Measurements from ENCODE around the gene BNIP1. TPM values are rescaled to one million over a fixed set of nuclear protein-coding genes. Genes with fewer than 3 reads are reported as not detected.

The BNIP1 gene
- total and polyA plus RNA-seq, 9 donors: 10.8 to 15.2 (median 12.5) TPM

DNA sequence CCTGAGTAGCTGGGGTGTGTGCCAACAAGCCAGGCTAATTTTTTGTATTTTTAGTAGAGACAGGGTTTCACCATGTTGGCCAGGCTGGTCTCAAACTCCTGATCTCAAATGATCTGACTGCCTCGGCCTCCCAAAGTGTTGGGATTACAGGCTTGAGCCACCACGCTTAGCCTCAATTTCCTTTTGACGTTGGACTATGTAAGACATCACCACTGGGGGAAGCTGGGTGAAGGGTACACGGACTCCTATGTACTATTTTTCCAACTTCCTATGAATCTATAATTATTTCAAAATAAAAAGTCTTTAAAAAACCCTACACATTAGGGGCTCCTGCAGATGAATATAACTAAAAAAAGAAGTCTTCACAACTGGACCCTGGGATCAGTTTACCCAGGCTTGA is 46.7 kb downstream of the BNIP1 start:
- no peaks in the 10 kb centered on the region for H3K36me3 ChIP-seq (ENCODE audit: control insufficient read depth, insufficient read depth, low read length)
- no CpG with 5 or more reads among the region's 4 CpGs for WGBS (ENCODE audit: insufficient coverage)
- H3K4me1 ChIP-seq (ENCODE audit: control insufficient read depth, insufficient read depth, low read length): no peaks in the 10 kb centered on the region
- no peak overlapping the region for H3K27ac ChIP-seq (ENCODE audit: low read length)
- DNase-seq: no peak
- H3K27me3 ChIP-seq (ENCODE audit: control insufficient read depth, insufficient read depth, low read length): peaks cover 7% of the 10 kb centered on the region
- H3K4me3 ChIP-seq (ENCODE audit: low read length): no peak overlapping the region
- H3K9me3 ChIP-seq (replicated peaks; ENCODE audit: control insufficient read depth, low read depth, low read length): no peaks in the 10 kb centered on the region

DNA sequence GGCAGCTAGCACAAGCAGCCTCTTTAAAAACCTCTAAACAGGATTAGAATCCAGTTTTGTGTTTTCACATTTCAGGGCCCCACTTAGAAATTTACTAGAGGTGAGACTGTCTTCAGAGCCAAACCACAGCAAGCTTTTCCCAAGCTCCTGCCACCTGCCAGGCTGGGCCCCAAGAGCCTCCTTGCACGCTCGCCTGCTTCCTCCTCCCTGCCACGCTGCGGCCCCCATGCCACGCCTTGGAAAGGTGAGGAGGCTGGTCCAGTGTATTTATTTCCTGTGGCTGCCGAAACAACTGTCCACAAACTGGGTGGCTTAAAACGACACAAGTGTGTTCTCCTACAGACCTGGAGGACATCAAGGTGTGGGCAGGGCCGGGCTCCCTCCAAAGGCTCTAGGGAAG is 47.2 kb downstream of the BNIP1 start:
- Histone ChIP-seq H3K36me3 (ENCODE audit: control insufficient read depth, insufficient read depth, low read length) (no peaks in the 10 kb centered on the region), H3K9me3 (replicated peaks; ENCODE audit: control insufficient read depth, low read depth, low read length) (no peaks in the 10 kb centered on the region), H3K27ac (ENCODE audit: low read length) (no peak overlapping the region), H3K27me3 (ENCODE audit: control insufficient read depth, insufficient read depth, low read length) (peaks cover 7% of the 10 kb centered on the region), H3K4me1 (ENCODE audit: control insufficient read depth, insufficient read depth, low read length) (no peaks in the 10 kb centered on the region), H3K4me3 (ENCODE audit: low read length) (no peak overlapping the region)
- WGBS (ENCODE audit: insufficient coverage): 81% methylated on average over 7 of the region's 8 CpGs
- DNase-seq: no peak

DNA sequence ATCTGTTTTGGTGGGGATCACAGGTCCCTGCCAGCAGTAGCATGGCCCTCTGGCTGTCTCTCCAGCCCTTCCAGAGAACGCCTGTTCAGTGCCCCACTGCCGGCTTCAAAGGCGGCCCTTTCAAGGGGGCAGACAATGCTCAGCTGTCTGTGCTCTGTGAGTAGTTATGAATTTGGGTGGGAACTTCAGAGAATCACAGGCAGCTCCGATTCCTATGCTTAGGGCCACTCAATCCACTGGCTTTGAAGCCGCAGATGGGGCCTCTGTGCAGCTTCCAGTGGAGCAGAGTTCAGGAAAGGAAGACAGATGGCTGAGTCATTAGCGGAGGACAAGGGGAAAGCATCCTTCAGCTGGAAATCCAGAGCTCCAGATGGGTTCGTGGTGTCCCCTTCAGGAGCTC is 48.2 kb downstream of the BNIP1 start:
- H3K27me3 ChIP-seq (ENCODE audit: control insufficient read depth, insufficient read depth, low read length): peaks cover 8% of the 10 kb centered on the region
- DNase-seq: peak; percentile 5
- no peak overlapping the region for H3K4me3 ChIP-seq (ENCODE audit: low read length)
- H3K27ac ChIP-seq (ENCODE audit: low read length): no peak overlapping the region
- H3K4me1 ChIP-seq (ENCODE audit: control insufficient read depth, insufficient read depth, low read length): no peaks in the 10 kb centered on the region
- no peaks in the 10 kb centered on the region for H3K9me3 ChIP-seq (replicated peaks; ENCODE audit: control insufficient read depth, low read depth, low read length)
- no peaks in the 10 kb centered on the region for H3K36me3 ChIP-seq (ENCODE audit: control insufficient read depth, insufficient read depth, low read length)
- WGBS (ENCODE audit: insufficient coverage): 35% methylated on average over 7 of the region's 7 CpGs

DNA sequence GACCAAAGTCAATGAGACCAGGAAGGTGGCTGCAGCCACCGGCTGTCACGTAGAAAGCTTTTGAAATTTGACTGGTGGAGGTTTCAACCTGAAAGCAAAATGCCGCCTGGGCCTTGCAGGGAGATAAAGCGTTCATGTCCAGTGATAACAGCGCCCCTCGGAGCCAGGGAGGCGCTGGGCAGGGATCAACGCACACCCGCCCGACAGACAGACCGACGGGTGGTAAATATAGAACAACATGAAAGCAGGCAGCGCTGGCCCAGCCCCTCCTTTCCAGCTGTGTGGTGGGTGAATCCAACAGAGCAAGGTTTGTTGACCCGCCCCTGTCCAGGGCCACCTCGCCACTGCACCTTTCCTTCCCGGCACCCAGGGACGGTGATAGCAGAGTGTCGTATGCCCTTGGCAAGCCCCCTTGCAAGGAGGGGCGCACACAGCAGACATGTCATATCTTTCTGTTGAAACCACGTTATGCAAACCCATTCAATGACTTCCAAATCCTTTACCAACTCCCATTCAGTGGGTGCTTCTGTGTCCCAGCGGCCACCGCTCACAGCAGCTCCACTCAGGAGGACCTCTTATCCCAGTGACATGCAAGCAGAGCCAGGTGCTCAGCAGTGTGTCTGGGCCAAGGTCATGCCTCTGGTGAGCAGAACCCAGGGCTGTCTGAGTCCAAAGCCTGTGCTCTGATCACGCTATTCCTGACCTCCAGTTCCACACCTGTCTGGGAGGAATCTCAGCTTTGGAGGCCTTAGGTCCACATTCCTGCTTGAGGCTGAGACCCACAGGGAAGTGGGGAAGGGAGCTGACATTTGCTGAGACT is 52.0 kb downstream of the BNIP1 start:
- Histone ChIP-seq H3K27ac (ENCODE audit: low read length) (no peak overlapping the region), H3K4me3 (ENCODE audit: low read length) (no peak overlapping the region), H3K36me3 (ENCODE audit: control insufficient read depth, insufficient read depth, low read length) (no peaks in the 10 kb centered on the region), H3K4me1 (ENCODE audit: control insufficient read depth, insufficient read depth, low read length) (no peaks in the 10 kb centered on the region), H3K27me3 (ENCODE audit: control insufficient read depth, insufficient read depth, low read length) (peaks cover 19% of the 10 kb centered on the region), H3K9me3 (replicated peaks; ENCODE audit: control insufficient read depth, low read depth, low read length) (peaks cover 5% of the 10 kb centered on the region)
- WGBS (ENCODE audit: insufficient coverage): 70% methylated on average over 22 of the region's 23 CpGs
- no peak for DNase-seq

DNA sequence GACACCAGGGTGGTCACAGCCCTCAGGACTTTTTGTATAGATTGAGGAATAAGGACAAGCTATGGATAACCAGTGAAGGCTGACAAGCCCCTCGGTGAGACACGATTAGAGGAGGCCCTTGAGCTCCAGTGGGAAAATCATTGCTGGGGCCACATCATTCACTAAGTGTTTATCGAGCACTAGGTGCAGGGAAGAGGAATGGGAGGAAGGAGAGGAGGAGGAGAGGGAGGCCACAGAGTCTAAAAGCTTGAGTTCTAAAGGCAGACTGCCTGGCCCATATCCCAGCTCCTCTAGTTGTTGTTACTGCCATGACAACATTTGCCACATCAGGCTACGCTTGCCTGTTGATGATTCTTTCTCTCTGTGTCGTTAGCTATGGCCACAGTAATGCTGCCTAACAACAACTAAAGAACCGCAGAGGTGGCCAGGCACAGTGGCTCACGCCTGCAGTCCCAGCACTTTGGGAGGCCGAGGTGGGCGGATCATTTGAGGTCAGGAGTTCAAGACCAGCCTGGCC is 53.1 kb downstream of the BNIP1 start:
- peak; percentile 6 for DNase-seq
- Histone ChIP-seq H3K4me3 (ENCODE audit: low read length) (no peak overlapping the region), H3K9me3 (replicated peaks; ENCODE audit: control insufficient read depth, low read depth, low read length) (peaks cover 5% of the 10 kb centered on the region), H3K27ac (ENCODE audit: low read length) (no peak overlapping the region), H3K4me1 (ENCODE audit: control insufficient read depth, insufficient read depth, low read length) (no peaks in the 10 kb centered on the region), H3K36me3 (ENCODE audit: control insufficient read depth, insufficient read depth, low read length) (no peaks in the 10 kb centered on the region), H3K27me3 (ENCODE audit: control insufficient read depth, insufficient read depth, low read length) (peaks cover 27% of the 10 kb centered on the region)
- WGBS (ENCODE audit: insufficient coverage): 92% methylated on average over 4 of the region's 9 CpGs

DNA sequence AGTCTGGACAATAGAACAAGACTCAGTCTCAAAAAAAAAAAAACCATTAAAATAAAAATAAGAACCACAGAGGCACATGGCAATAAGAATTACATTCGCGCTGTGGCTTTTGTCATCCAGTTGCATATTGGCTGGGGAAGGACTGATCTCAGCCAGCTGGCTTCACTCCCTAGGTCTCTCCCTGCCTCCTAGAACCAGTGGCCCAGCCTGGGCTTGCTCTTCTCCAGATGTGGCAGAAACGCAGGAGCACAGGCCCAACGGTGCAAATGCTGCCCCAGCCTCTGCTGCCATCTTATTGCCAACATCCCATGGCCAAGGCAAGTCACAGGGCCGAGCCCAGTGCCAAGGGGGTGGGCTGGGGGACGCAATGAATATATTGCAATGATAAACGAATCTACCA is 53.7 kb downstream of the BNIP1 start:
- H3K4me1 ChIP-seq (ENCODE audit: control insufficient read depth, insufficient read depth, low read length): no peaks in the 10 kb centered on the region
- peaks cover 5% of the 10 kb centered on the region for H3K9me3 ChIP-seq (replicated peaks; ENCODE audit: control insufficient read depth, low read depth, low read length)
- H3K27ac ChIP-seq (ENCODE audit: low read length): no peak overlapping the region
- H3K27me3 ChIP-seq (ENCODE audit: control insufficient read depth, insufficient read depth, low read length): peaks cover 33% of the 10 kb centered on the region
- DNase-seq: peak; percentile 11
- no peaks in the 10 kb centered on the region for H3K36me3 ChIP-seq (ENCODE audit: control insufficient read depth, insufficient read depth, low read length)
- H3K4me3 ChIP-seq (ENCODE audit: low read length): no peak overlapping the region
- 18% methylated on average over 2 of the region's 7 CpGs for WGBS (ENCODE audit: insufficient coverage)

DNA sequence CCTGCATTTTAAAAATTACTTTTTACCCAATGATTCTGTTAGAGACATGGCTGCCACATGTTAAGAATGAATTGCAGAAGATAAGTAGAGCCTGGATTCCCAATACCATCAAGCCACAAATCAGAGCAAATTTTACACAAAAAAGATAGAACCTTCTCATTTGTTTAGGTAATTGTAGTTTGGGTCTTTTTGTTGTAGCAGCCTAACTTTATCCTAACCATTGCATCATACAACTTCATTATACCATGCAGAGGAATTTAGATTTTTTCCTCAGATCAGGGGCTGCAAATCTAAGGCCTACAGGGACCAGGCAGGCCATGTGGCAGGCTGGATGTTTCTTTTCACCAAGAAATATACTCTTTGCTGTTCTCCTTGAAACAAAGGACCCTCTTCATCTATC is 56.0 kb downstream of the BNIP1 start:
- peaks cover 5% of the 10 kb centered on the region for H3K9me3 ChIP-seq (replicated peaks; ENCODE audit: control insufficient read depth, low read depth, low read length)
- no peak overlapping the region for H3K4me3 ChIP-seq (ENCODE audit: low read length)
- peaks cover 34% of the 10 kb centered on the region for H3K27me3 ChIP-seq (ENCODE audit: control insufficient read depth, insufficient read depth, low read length)
- no peaks in the 10 kb centered on the region for H3K4me1 ChIP-seq (ENCODE audit: control insufficient read depth, insufficient read depth, low read length)
- no peak overlapping the region for H3K27ac ChIP-seq (ENCODE audit: low read length)
- no peak for DNase-seq
- H3K36me3 ChIP-seq (ENCODE audit: control insufficient read depth, insufficient read depth, low read length): no peaks in the 10 kb centered on the region

DNA sequence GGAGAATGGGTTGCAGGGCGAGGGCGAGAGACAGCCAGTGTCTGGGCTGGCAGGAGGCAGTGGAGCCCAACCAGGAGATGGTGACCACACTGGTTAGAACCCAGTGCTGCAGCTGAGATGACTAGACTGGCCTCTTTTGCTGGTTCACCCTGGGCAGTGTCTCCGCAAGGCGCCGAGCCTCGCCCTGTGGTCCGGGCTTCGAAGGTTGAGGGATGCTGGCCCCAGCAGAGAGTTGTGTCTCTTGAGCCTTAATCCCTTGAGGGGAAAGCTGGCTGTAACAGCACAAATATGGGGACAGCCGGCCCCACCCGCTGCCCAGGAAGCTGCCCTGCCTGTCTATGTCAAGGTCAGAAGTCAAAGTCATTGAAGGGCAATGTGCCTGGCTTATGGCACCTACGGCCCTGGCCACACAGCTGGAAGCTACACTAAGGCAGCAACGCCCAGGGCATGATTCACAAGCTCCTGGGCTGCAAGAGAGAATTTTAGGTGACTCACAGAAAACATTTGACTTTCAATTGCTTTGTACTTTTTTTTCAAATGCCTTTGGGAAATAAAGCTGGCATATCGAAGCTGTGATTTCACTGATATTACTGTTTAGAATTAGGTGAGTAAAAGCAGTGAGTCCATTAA is 57.4 kb downstream of the BNIP1 start:
- no peaks in the 10 kb centered on the region for H3K36me3 ChIP-seq (ENCODE audit: control insufficient read depth, insufficient read depth, low read length)
- no peak for DNase-seq
- H3K4me1 ChIP-seq (ENCODE audit: control insufficient read depth, insufficient read depth, low read length): no peaks in the 10 kb centered on the region
- no peak overlapping the region for H3K4me3 ChIP-seq (ENCODE audit: low read length)
- no peak overlapping the region for H3K27ac ChIP-seq (ENCODE audit: low read length)
- peaks cover 34% of the 10 kb centered on the region for H3K27me3 ChIP-seq (ENCODE audit: control insufficient read depth, insufficient read depth, low read length)
- WGBS (ENCODE audit: insufficient coverage): 76% methylated on average over 12 of the region's 13 CpGs
- H3K9me3 ChIP-seq (replicated peaks; ENCODE audit: control insufficient read depth, low read depth, low read length): peaks cover 5% of the 10 kb centered on the region

DNA sequence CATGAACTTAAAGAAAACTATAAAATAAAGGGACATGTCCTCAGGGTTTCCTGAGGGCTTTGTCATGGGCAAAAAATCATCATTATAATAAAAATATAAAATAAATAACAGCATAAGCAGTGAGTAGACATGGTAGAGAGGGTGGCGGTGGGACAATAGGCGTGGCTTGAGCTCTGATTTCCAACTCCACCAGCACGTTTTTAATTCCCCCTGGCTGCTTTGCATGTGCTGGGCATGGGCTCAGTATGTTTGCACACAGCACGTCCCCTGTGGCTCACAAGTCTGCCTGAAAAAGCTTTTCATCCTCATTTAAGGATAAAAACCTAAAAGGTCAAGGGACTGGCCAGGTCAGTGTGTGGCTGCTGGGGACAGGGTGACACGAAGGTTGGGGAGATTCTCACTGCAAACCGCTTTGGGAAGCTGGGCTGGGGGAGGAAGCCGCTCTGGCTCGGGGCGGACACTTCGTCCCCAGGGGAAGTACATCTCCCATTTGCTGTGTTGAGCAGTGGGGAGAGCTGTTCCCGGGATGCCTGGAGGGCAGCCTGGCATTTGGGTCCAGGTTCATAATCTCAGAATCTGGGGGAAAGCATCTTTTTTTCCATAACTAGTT is 58.0 kb downstream of the BNIP1 start:
- Histone ChIP-seq H3K27ac (ENCODE audit: low read length) (no peak overlapping the region), H3K9me3 (replicated peaks; ENCODE audit: control insufficient read depth, low read depth, low read length) (peaks cover 5% of the 10 kb centered on the region), H3K36me3 (ENCODE audit: control insufficient read depth, insufficient read depth, low read length) (no peaks in the 10 kb centered on the region), H3K27me3 (ENCODE audit: control insufficient read depth, insufficient read depth, low read length) (peaks cover 32% of the 10 kb centered on the region), H3K4me1 (ENCODE audit: control insufficient read depth, insufficient read depth, low read length) (no peaks in the 10 kb centered on the region), H3K4me3 (ENCODE audit: low read length) (no peak overlapping the region)
- 9% methylated on average over 6 of the region's 11 CpGs for WGBS (ENCODE audit: insufficient coverage)
- no peak for DNase-seq

DNA sequence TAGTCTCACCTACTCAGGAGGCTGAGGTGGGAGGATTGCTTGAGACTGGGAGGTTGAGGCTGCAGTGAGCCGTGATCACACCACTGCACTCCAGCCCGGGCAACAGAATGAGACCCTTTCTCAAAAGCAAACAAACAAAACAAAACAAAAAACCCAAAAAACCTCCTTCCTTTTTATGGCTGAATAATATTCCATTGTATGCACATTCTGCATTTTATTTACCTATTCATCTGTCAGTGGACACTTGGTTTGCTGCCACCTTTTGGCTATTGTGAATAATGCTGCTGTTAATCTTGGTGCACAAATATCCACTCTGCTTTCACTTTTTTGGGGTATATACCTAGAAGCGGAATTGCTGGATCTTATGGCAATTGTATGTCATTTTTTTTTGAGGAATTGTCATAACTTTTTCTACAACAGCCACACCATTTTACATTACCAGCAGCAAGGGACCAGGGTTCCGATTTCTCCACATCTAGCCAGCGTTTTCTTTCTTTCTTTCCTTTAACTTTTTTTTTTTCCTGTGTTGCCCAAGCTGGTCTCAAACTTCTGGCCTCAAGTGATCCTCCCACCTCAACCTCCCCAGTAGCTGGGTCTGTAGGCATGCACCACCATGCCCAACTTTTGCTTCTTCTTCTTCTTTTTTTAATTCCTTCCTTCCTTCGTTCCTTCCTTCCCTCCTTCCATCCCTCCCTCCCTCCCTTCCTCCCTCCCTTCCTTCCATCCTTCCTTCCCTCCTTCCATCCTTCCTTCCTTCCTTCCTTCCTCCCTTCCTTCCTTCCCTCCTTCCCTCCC is 60.1 kb downstream of the BNIP1 start:
- WGBS (ENCODE audit: insufficient coverage): 88% methylated on average over 3 of the region's 6 CpGs
- no peaks in the 10 kb centered on the region for H3K4me1 ChIP-seq (ENCODE audit: control insufficient read depth, insufficient read depth, low read length)
- H3K9me3 ChIP-seq (replicated peaks; ENCODE audit: control insufficient read depth, low read depth, low read length): peaks cover 5% of the 10 kb centered on the region
- peaks cover 37% of the 10 kb centered on the region for H3K27me3 ChIP-seq (ENCODE audit: control insufficient read depth, insufficient read depth, low read length)
- DNase-seq: peak; percentile 15
- H3K4me3 ChIP-seq (ENCODE audit: low read length): no peak overlapping the region
- no peaks in the 10 kb centered on the region for H3K36me3 ChIP-seq (ENCODE audit: control insufficient read depth, insufficient read depth, low read length)
- H3K27ac ChIP-seq (ENCODE audit: low read length): no peak overlapping the region
